Trophoblast cell (in vitro differentiated cells and primary cell): ENCODE data around the gene NFIC.
A peak's percentile ranks its signal among the peaks of the same experiment; 100 is the strongest.
"Not testable (repeated sequence)": the region's sequence is repeated elsewhere in the genome, so short reads cannot be mapped to it uniquely, and the experiment has no call there.

Experiments
- DNase-seq, 2 donors: peaks; one replicate each; pipeline ENCODE4 v3.0.0-alpha.2; 2016
- H2AFZ ChIP-seq: 2 replicates; pipeline ENCODE4 v1.6.1; 2013; ENCODE audit warnings: low read length, moderate library complexity, mild to moderate bottlenecking; ENCODE audit not compliant: insufficient read depth, poor library complexity
- H2AK5ac ChIP-seq: 2 replicates; pipeline ENCODE4 v1.6.1; 2013; ENCODE audit warnings: mild to moderate bottlenecking, low read length
- H2BK120ac ChIP-seq: 2 replicates; pipeline ENCODE4 v1.6.1; 2013; ENCODE audit warnings: low read length, mild to moderate bottlenecking, moderate library complexity; ENCODE audit not compliant: insufficient read depth, poor library complexity
- H2BK12ac ChIP-seq: 2 replicates; pipeline ENCODE4 v1.6.1; 2013; ENCODE audit warnings: mild to moderate bottlenecking, low read length, moderate library complexity
- H2BK5ac ChIP-seq: 2 replicates; pipeline ENCODE4 v1.6.1; 2013; ENCODE audit warnings: low read length, low read depth, moderate library complexity, mild to moderate bottlenecking; ENCODE audit not compliant: poor library complexity
- H3K14ac ChIP-seq: 2 replicates; pipeline ENCODE4 v1.6.1; 2013; ENCODE audit warnings: mild to moderate bottlenecking, low read length
- H3K18ac ChIP-seq: 2 replicates; pipeline ENCODE4 v1.6.1; 2013; ENCODE audit warnings: mild to moderate bottlenecking, low read length
- H3K23ac ChIP-seq: 2 replicates; pipeline ENCODE4 v1.6.1; 2013; ENCODE audit warnings: low read length
- H3K27ac ChIP-seq: 2 replicates; pipeline ENCODE4 v1.5.1; 2013; ENCODE audit warnings: low read depth, mild to moderate bottlenecking, inconsistent platforms, low read length, moderate library complexity
- H3K27me3 ChIP-seq: 2 replicates; pipeline ENCODE4 v1.6.1; 2013; ENCODE audit warnings: inconsistent platforms, mild to moderate bottlenecking, low read length, moderate library complexity; ENCODE audit not compliant: insufficient read depth
- H3K36me3 ChIP-seq, 2 experiments: 1 replicate in 1 of 2; 2 replicates in 1 of 2; pipeline ENCODE4 v1.6.1; 2013; ENCODE audit warnings: low read length in 2 of 2, mild to moderate bottlenecking in 2 of 2, moderate library complexity in 1 of 2; ENCODE audit not compliant: insufficient read depth in 2 of 2, control insufficient read depth in 1 of 2
- H3K4ac ChIP-seq: 2 replicates; pipeline ENCODE4 v1.6.1; 2013; ENCODE audit warnings: low read depth, mild to moderate bottlenecking, low read length, moderate library complexity
- H3K4me1 ChIP-seq, 2 experiments: 1 replicate in 1 of 2; 2 replicates in 1 of 2; pipeline ENCODE4 v1.6.1; 2013; ENCODE audit warnings: low read length in 2 of 2, mild to moderate bottlenecking in 2 of 2, moderate library complexity in 1 of 2; ENCODE audit not compliant: insufficient read depth in 2 of 2, control insufficient read depth in 1 of 2
- H3K4me2 ChIP-seq: 2 replicates; pipeline ENCODE4 v1.6.1; 2013; ENCODE audit warnings: inconsistent platforms, mild to moderate bottlenecking, low read length, moderate library complexity
- H3K4me3 ChIP-seq: 2 replicates; pipeline ENCODE4 v1.5.1; 2013; ENCODE audit warnings: mild to moderate bottlenecking, low read depth, low read length, inconsistent platforms
- H3K79me1 ChIP-seq: one replicate; pipeline ENCODE4 v1.6.1; 2013; ENCODE audit warnings: low read length
- H3K79me2 ChIP-seq: 2 replicates; pipeline ENCODE4 v1.6.1; 2013; ENCODE audit warnings: low read length, mild to moderate bottlenecking; ENCODE audit not compliant: control insufficient read depth, insufficient read depth, poor library complexity
- H3K9ac ChIP-seq: 2 replicates; pipeline ENCODE4 v1.6.1; 2013; ENCODE audit warnings: mild to moderate bottlenecking, low read length
- H3K9me3 ChIP-seq: 2 replicates; pipeline ENCODE4 v1.6.1; 2013; ENCODE audit warnings: low read depth, mild to moderate bottlenecking, control low read depth, inconsistent platforms, low read length; ENCODE audit not compliant: insufficient read depth
- H4K12ac ChIP-seq: 2 replicates; pipeline ENCODE4 v1.6.1; 2013; ENCODE audit warnings: low read depth, mild to moderate bottlenecking, low read length, moderate library complexity
- H4K8ac ChIP-seq: 2 replicates; pipeline ENCODE4 v1.6.1; 2013; ENCODE audit warnings: low read depth, mild to moderate bottlenecking, low read length, moderate library complexity
- H4K91ac ChIP-seq: one replicate; pipeline ENCODE4 v1.6.1; 2013; ENCODE audit warnings: low read depth, mild to moderate bottlenecking, low read length, moderate library complexity
- WGBS: extraction: QIAGEN DNeasy Blood & Tissue Kit; methylation state at CpG from one replicate; pipeline ENCODE4 v1.1.7; 2013; ENCODE audit warnings: missing lambda C conversion rate; ENCODE audit not compliant: insufficient read length, insufficient coverage; ENCODE audit errors: extremely low coverage; 5-methylcytosine and 5-hydroxymethylcytosine counted together

The NFIC gene

DNA sequence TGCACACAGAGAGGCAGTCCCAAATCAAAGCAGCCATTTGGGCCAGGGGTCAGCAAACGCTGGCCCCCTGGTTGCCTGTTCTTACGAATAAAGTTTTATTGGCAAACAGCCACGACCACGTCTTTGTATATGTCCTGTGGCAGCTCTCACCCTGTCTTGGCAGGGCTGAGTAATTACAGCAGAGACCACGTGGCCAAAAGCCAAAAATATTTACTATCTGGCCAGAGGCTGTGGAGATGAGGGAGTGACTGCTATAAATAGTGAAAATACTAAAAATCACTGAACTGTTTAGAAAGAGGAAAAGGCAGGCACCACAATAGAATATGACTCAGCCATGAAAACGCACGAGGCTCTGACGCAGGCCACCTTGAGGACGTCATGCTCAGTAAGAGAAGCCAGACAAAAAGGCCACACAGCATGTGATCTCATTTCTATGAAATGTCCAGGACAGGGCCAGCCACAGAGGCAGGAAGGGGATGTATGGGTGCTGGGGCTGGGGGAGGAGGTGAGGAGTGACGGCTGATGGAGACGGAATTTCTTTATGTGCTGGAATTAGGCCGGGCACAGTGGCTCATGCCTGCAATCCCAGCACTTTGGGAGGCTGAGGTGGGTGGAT lies 84.5 kb downstream of the NFIC start:
- no peak overlapping the region for H4K8ac ChIP-seq
- H2BK12ac ChIP-seq, result no peak overlapping the region
- no peak overlapping the region for H3K14ac ChIP-seq
- H3K27ac ChIP-seq, result no peak overlapping the region
- H2BK120ac ChIP-seq, result no peak overlapping the region
- peaks cover 0 to 12% of the 10 kb centered on the region in 2 experiments for H3K4me1 ChIP-seq
- H4K91ac ChIP-seq, result no peak overlapping the region
- no CpG with 5 or more reads among the region's 12 CpGs for WGBS
- no peak overlapping the region for H3K9ac ChIP-seq
- no peak overlapping the region for H2AK5ac ChIP-seq
- no peak overlapping the region for H3K18ac ChIP-seq
- no peak overlapping the region for H4K12ac ChIP-seq
- H3K9me3 ChIP-seq, result no peaks in the 10 kb centered on the region
- H3K4me2 ChIP-seq, result no peak overlapping the region
- H3K79me1 ChIP-seq, result no peaks in the 10 kb centered on the region
- H3K4ac ChIP-seq, result no peak overlapping the region
- no peaks in the 10 kb centered on the region for H3K36me3 ChIP-seq
- H3K27me3 ChIP-seq, result no peaks in the 10 kb centered on the region
- H3K23ac ChIP-seq, result no peak overlapping the region
- no peaks in the 10 kb centered on the region for H3K79me2 ChIP-seq
- no peak overlapping the region for H3K4me3 ChIP-seq
- no peak overlapping the region for H2BK5ac ChIP-seq
- no peak overlapping the region for H2AFZ ChIP-seq
- peak; percentile 98 to 99 for DNase-seq

DNA sequence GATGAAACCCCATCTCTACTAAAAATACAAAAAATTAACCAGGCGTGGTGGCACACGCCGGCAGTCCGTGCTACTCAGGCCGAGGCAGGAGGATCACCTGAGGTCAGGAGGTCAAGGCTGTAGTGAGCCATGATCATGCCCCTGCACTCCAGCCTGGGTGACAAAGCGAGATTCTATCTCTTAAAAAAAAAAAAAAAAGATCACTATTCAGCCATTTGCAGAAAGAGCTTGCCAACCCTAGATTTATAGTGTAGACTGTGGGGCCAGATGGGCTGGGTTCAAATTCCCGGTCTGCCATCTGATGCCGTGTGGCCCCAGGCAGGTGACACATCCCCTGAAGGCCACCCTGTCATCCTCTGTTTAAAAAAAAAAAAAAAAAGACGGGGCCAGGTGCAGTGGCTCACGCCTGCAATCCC lies 85.1 kb downstream of the NFIC start:
- Histone ChIP-seq H3K4me2 (no peak overlapping the region), H3K4ac (no peak overlapping the region), H3K4me1 (peaks cover 0 to 12% of the 10 kb centered on the region in 2 experiments), H2BK120ac (no peak overlapping the region), H3K23ac (no peak overlapping the region), H3K9ac (no peak overlapping the region), H2AFZ (no peak overlapping the region), H3K14ac (no peak overlapping the region), H3K18ac (no peak overlapping the region), H4K91ac (no peak overlapping the region), H2BK12ac (no peak overlapping the region), H3K79me2 (no peaks in the 10 kb centered on the region), H2AK5ac (no peak overlapping the region), H3K9me3 (no peaks in the 10 kb centered on the region), H2BK5ac (no peak overlapping the region), H4K12ac (no peak overlapping the region), H3K79me1 (no peaks in the 10 kb centered on the region), H3K27me3 (no peaks in the 10 kb centered on the region), H3K27ac (peak overlapping the region; percentile 27), H3K36me3 (no peaks in the 10 kb centered on the region), H3K4me3 (no peak overlapping the region), H4K8ac (no peak overlapping the region)
- peak; percentile 77 to 84 for DNase-seq
- no CpG with 5 or more reads among the region's 10 CpGs for WGBS

DNA sequence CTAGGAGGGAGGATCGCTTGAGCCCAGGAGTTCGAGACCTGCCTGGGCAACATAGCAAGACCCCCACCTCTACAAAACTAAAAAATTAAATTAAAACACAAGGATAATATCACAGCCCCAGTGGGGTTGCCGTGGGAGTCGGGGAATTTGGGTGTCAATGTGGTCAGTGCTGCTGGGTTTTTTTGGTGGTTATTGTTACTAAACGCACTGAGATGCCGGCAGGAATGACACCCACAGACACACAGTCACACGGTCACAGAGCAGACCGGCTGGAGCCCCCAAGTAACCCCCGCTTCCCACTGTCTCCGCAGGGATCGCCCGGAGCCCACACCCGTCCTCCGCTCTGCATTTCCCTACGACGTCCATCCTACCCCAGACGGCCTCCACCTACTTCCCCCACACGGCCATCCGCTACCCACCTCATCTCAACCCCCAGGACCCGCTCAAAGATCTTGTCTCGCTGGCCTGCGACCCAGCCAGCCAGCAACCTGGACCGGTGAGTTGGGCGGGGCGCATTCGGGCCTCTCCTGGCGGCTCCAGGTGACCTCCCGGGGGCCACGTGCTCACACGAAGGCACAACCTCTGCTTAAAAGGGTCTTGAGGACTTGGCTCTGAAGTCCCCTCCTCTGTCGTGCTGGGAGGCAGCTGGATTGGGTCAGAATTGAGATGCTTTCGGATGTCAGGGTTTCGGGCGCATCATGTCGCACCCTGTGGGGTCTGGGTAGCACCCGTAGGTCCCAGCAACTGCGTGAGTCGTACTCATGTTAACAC lies 86.0 kb downstream of the NFIC start:
- Histone ChIP-seq H3K4me3 (peak overlapping the region; percentile 40), H4K12ac (no peak overlapping the region), H2BK120ac (no peak overlapping the region), H3K18ac (no peak overlapping the region), H3K9me3 (no peaks in the 10 kb centered on the region), H3K79me1 (no peaks in the 10 kb centered on the region), H2AFZ (no peak overlapping the region), H4K91ac (no peak overlapping the region), H3K4ac (no peak overlapping the region), H2BK5ac (no peak overlapping the region), H3K36me3 (no peaks in the 10 kb centered on the region), H3K4me1 (peaks cover 0 to 12% of the 10 kb centered on the region in 2 experiments), H3K27me3 (no peaks in the 10 kb centered on the region), H3K27ac (no peak overlapping the region), H2AK5ac (no peak overlapping the region), H4K8ac (no peak overlapping the region), H3K79me2 (no peaks in the 10 kb centered on the region), H3K9ac (no peak overlapping the region), H3K14ac (no peak overlapping the region), H2BK12ac (no peak overlapping the region), H3K4me2 (no peak overlapping the region), H3K23ac (no peak overlapping the region)
- WGBS, result no CpG with 5 or more reads among the region's 38 CpGs
- no peak for DNase-seq

DNA sequence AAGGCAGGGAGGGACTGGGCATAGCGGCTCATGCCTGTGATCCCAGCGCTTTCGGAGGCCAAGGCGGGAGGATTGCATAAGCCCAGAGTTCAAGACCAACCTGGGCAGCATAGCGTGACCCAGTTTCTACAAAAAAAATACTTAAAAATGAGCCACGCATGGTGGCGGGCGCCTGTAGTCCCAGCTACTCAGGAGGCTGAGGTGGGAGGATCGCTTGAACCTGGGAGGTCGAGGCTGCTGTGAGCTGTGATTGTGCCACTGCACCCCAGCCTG lies 86.5 kb downstream of the NFIC start:
- not testable (repeated sequence) for H3K4me2 ChIP-seq, H3K27ac ChIP-seq, H3K4ac ChIP-seq, DNase-seq, H3K4me3 ChIP-seq, H3K27me3 ChIP-seq, H3K36me3 ChIP-seq, H4K8ac ChIP-seq, H3K23ac ChIP-seq, H3K9ac ChIP-seq, H2BK5ac ChIP-seq, H2BK12ac ChIP-seq, H2AK5ac ChIP-seq, H3K9me3 ChIP-seq, H2AFZ ChIP-seq, H3K18ac ChIP-seq, H4K12ac ChIP-seq, H3K14ac ChIP-seq, H3K79me2 ChIP-seq, H4K91ac ChIP-seq, H3K79me1 ChIP-seq, H2BK120ac ChIP-seq
- no CpG with 5 or more reads among the region's 10 CpGs for WGBS
- H3K4me1 ChIP-seq, result peaks cover 0 to 12% of the 10 kb centered on the region in 2 experiments
